ENCODE measurements around the gene WSB2.

Gene WSB2

DNA sequence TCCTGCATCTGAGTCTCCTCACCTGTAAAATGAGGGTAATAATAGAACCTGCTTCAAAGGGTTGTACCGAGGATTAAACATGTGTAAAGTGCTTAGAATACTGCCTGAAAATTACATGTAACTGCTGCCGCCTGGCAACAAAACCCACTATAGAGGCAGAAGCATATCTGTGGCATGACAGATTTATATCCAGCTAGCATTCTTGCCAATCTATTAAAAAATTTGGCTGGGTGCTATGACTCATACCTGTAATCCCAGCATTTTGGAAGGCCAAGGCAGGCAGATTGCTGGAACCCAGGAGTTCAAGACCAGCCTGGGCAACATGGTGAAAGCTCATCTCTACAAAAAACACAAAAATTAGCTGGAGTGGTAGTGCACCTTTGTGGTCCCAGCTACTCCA is 75.8 kb downstream of the WSB2 start:
- DNase-seq: no peak
